ENCODE measurements around the gene C17orf113.

GRCh38 chr17:42058063-42058462 lies 7.7 kb upstream of the C17orf113 start:
- TF ChIP-seq CTCF (IDR thresholded peaks at IDR 0.05) (no peak), EP300 (IDR thresholded peaks at IDR 0.05) (no peak)
